OCI-LY3 (cell line): ENCODE data around the gene SGSM2.

ENCODE experiments used
- EZH2phosphoT487 ChIP-seq: fragments of 200-600 bp; shearing (Covaris generic); IDR thresholded peaks from 2 replicates; pipeline ENCODE4 v1.6.1; 2018; ENCODE audit warnings: antibody characterized with exemption, mixed run types, low read depth
- TF ChIP-seq, protein P1 (sequence below): fragments of 200-600, 300-600 bp; sonication (generic); IDR thresholded peaks from 2 replicates; pipeline ENCODE4 v1.5.1; 2014; ENCODE audit warnings: antibody characterized with exemption, low read length, low read depth

GRCh38 chr17:2289878-2290478 is 47.3 kb upstream of the SGSM2 start:
- TF ChIP-seq, protein P1, sequence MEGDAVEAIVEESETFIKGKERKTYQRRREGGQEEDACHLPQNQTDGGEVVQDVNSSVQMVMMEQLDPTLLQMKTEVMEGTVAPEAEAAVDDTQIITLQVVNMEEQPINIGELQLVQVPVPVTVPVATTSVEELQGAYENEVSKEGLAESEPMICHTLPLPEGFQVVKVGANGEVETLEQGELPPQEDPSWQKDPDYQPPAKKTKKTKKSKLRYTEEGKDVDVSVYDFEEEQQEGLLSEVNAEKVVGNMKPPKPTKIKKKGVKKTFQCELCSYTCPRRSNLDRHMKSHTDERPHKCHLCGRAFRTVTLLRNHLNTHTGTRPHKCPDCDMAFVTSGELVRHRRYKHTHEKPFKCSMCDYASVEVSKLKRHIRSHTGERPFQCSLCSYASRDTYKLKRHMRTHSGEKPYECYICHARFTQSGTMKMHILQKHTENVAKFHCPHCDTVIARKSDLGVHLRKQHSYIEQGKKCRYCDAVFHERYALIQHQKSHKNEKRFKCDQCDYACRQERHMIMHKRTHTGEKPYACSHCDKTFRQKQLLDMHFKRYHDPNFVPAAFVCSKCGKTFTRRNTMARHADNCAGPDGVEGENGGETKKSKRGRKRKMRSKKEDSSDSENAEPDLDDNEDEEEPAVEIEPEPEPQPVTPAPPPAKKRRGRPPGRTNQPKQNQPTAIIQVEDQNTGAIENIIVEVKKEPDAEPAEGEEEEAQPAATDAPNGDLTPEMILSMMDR, result no peak
- TF ChIP-seq EZH2phosphoT487, result no peak
